ENCODE results near the gene NPVF. TPM values are rescaled to one million over a fixed set of nuclear protein-coding genes. Genes with fewer than 3 reads are reported as not detected.

Gene NPVF
- not detected in 2 replicates for total RNA-seq

- H3K27ac Mint-ChIP-seq, result no peak within 1 kb of the TSS
- peaks cover 16% of the 10 kb centered on the region for H3K27me3 Mint-ChIP-seq (ENCODE audit: insufficient read depth)
- no peaks in the 10 kb centered on the region for H3K4me1 Mint-ChIP-seq (ENCODE audit: low read depth)
- no peak within 1 kb of the TSS for H3K4me3 Mint-ChIP-seq
- no peak for DNase-seq (ENCODE audit: low spot score)
- H3K36me3 Mint-ChIP-seq (ENCODE audit: low read depth), result no peaks in the 10 kb centered on the region
- no peaks in the 10 kb centered on the region for H3K9me3 Mint-ChIP-seq
- intact Hi-C loops (cut with micrococcal nuclease), result no loop called here
Measured at GRCh38 chr7:25228386-25228785, at the start of gene NPVF. Gene NPVF, minus strand, starts transcription at chr7:25228486. Its CDS starts 47 bp downstream, at chr7:25228439.

- intact Hi-C loops (cut with micrococcal nuclease), result no loop called here
- no peaks in the 10 kb centered on the region for H3K4me1 Mint-ChIP-seq (ENCODE audit: low read depth)
- no peaks in the 10 kb centered on the region for H3K36me3 Mint-ChIP-seq (ENCODE audit: low read depth)
- H3K9me3 Mint-ChIP-seq, result no peaks in the 10 kb centered on the region
- DNase-seq (ENCODE audit: low spot score), result no peak
- H3K27me3 Mint-ChIP-seq (ENCODE audit: insufficient read depth), result no peaks in the 10 kb centered on the region
- no peak overlapping the region for H3K27ac Mint-ChIP-seq
- H3K4me3 Mint-ChIP-seq, result no peak overlapping the region
Measured at GRCh38 chr7:25272265-25272664, 44.0 kb upstream of the NPVF start.

- no peak for DNase-seq (ENCODE audit: low spot score)
- no peaks in the 10 kb centered on the region for H3K36me3 Mint-ChIP-seq (ENCODE audit: low read depth)
Measured at GRCh38 chr7:25263337-25263736, 35.1 kb upstream of the NPVF start.

GRCh38 chr7:25262586-25262985 lies 34.3 kb upstream of the NPVF start:
- no peak for DNase-seq (ENCODE audit: low spot score)
- Mint-ChIP-seq H3K9me3 (no peaks in the 10 kb centered on the region), H3K27me3 (ENCODE audit: insufficient read depth) (peaks cover 4% of the 10 kb centered on the region), H3K4me1 (ENCODE audit: low read depth) (peaks cover 27% of the 10 kb centered on the region), H3K27ac (no peak overlapping the region), H3K4me3 (no peak overlapping the region), H3K36me3 (ENCODE audit: low read depth) (no peaks in the 10 kb centered on the region)
- intact Hi-C loops (cut with micrococcal nuclease), result no loop called here

More at GRCh38 chr7:25263337-25263736, 35.1 kb upstream of the NPVF start:
- peaks cover 27% of the 10 kb centered on the region for H3K4me1 Mint-ChIP-seq (ENCODE audit: low read depth)
- intact Hi-C loops (cut with micrococcal nuclease), result no loop called here
- peaks cover 4% of the 10 kb centered on the region for H3K27me3 Mint-ChIP-seq (ENCODE audit: insufficient read depth)
- no peak overlapping the region for H3K27ac Mint-ChIP-seq
- no peaks in the 10 kb centered on the region for H3K9me3 Mint-ChIP-seq
- no peak overlapping the region for H3K4me3 Mint-ChIP-seq

GRCh38 chr7:25261545-25262140 lies 33.4 kb upstream of the NPVF start:
- intact Hi-C loops (cut with micrococcal nuclease), result no loop called here
- Mint-ChIP-seq H3K27me3 (ENCODE audit: insufficient read depth) (peaks cover 4% of the 10 kb centered on the region), H3K4me3 (no peak overlapping the region), H3K27ac (no peak overlapping the region), H3K9me3 (no peaks in the 10 kb centered on the region), H3K36me3 (ENCODE audit: low read depth) (no peaks in the 10 kb centered on the region), H3K4me1 (ENCODE audit: low read depth) (peaks cover 27% of the 10 kb centered on the region)
- no peak for DNase-seq (ENCODE audit: low spot score)

- intact Hi-C loops (cut with micrococcal nuclease), result no loop called here
- DNase-seq (ENCODE audit: low spot score), result no peak
- Mint-ChIP-seq H3K4me3 (peak overlapping the region; percentile 48), H3K4me1 (ENCODE audit: low read depth) (peaks cover 27% of the 10 kb centered on the region), H3K27ac (peak overlapping the region; percentile 13), H3K36me3 (ENCODE audit: low read depth) (no peaks in the 10 kb centered on the region), H3K27me3 (ENCODE audit: insufficient read depth) (peaks cover 4% of the 10 kb centered on the region), H3K9me3 (no peaks in the 10 kb centered on the region)
Measured at GRCh38 chr7:25260862-25261494, 32.7 kb upstream of the NPVF start.

GRCh38 chr7:25259487-25260243 lies 31.4 kb upstream of the NPVF start:
- Mint-ChIP-seq H3K4me3 (no peak overlapping the region), H3K9me3 (no peaks in the 10 kb centered on the region)
- intact Hi-C loops (cut with micrococcal nuclease), result loop anchor here (1.0 kb wide), 3 partner anchors 130 to 592 kb away; no protein-coding TSS in a partner anchor

GRCh38 chr7:25256333-25256819 lies 28.1 kb upstream of the NPVF start:
- no peaks in the 10 kb centered on the region for H3K36me3 Mint-ChIP-seq (ENCODE audit: low read depth)
- H3K4me3 Mint-ChIP-seq, result no peak overlapping the region
- H3K4me1 Mint-ChIP-seq (ENCODE audit: low read depth), result peaks cover 20% of the 10 kb centered on the region
- H3K27ac Mint-ChIP-seq, result no peak overlapping the region
- no peaks in the 10 kb centered on the region for H3K9me3 Mint-ChIP-seq
- peaks cover 8% of the 10 kb centered on the region for H3K27me3 Mint-ChIP-seq (ENCODE audit: insufficient read depth)
- intact Hi-C loops (cut with micrococcal nuclease), result no loop called here
- no peak for DNase-seq (ENCODE audit: low spot score)

More at GRCh38 chr7:25259487-25260243, 31.4 kb upstream of the NPVF start:
- peaks cover 4% of the 10 kb centered on the region for H3K27me3 Mint-ChIP-seq (ENCODE audit: insufficient read depth)
- DNase-seq (ENCODE audit: low spot score), result peak; percentile 40
- no peak overlapping the region for H3K27ac Mint-ChIP-seq
- no peaks in the 10 kb centered on the region for H3K36me3 Mint-ChIP-seq (ENCODE audit: low read depth)
- peaks cover 27% of the 10 kb centered on the region for H3K4me1 Mint-ChIP-seq (ENCODE audit: low read depth)

GRCh38 chr7:25255611-25256332 lies 27.5 kb upstream of the NPVF start:
- Mint-ChIP-seq H3K27me3 (ENCODE audit: insufficient read depth) (peaks cover 8% of the 10 kb centered on the region), H3K4me1 (ENCODE audit: low read depth) (peaks cover 14% of the 10 kb centered on the region), H3K27ac (no peak overlapping the region), H3K4me3 (no peak overlapping the region), H3K9me3 (no peaks in the 10 kb centered on the region), H3K36me3 (ENCODE audit: low read depth) (no peaks in the 10 kb centered on the region)
- no peak for DNase-seq (ENCODE audit: low spot score)
- intact Hi-C loops (cut with micrococcal nuclease), result no loop called here

GRCh38 chr7:25254604-25255003 lies 26.3 kb upstream of the NPVF start:
- intact Hi-C loops (cut with micrococcal nuclease), result no loop called here
- Mint-ChIP-seq H3K27ac (no peak overlapping the region), H3K9me3 (no peaks in the 10 kb centered on the region), H3K27me3 (ENCODE audit: insufficient read depth) (peaks cover 8% of the 10 kb centered on the region), H3K4me3 (no peak overlapping the region), H3K4me1 (ENCODE audit: low read depth) (peaks cover 3% of the 10 kb centered on the region), H3K36me3 (ENCODE audit: low read depth) (no peaks in the 10 kb centered on the region)
- no peak for DNase-seq (ENCODE audit: low spot score)

- intact Hi-C loops (cut with micrococcal nuclease), result no loop called here
- DNase-seq (ENCODE audit: low spot score), result no peak
- Mint-ChIP-seq H3K9me3 (no peaks in the 10 kb centered on the region), H3K27me3 (ENCODE audit: insufficient read depth) (peaks cover 8% of the 10 kb centered on the region), H3K27ac (no peak overlapping the region), H3K4me1 (ENCODE audit: low read depth) (no peaks in the 10 kb centered on the region), H3K4me3 (no peak overlapping the region), H3K36me3 (ENCODE audit: low read depth) (no peaks in the 10 kb centered on the region)
Measured at GRCh38 chr7:25253714-25254113, 25.4 kb upstream of the NPVF start.

GRCh38 chr7:25250386-25250785 lies 22.1 kb upstream of the NPVF start:
- Mint-ChIP-seq H3K9me3 (no peaks in the 10 kb centered on the region), H3K4me3 (no peak overlapping the region), H3K27ac (no peak overlapping the region), H3K36me3 (ENCODE audit: low read depth) (no peaks in the 10 kb centered on the region), H3K4me1 (ENCODE audit: low read depth) (no peaks in the 10 kb centered on the region), H3K27me3 (ENCODE audit: insufficient read depth) (peaks cover 5% of the 10 kb centered on the region)
- DNase-seq (ENCODE audit: low spot score), result no peak
- intact Hi-C loops (cut with micrococcal nuclease), result no loop called here
